GM10266 (cell line): ENCODE results near the gene CTTNBP2NL.
A peak's percentile ranks its signal among the peaks of the same experiment; 100 is the strongest.

Experiments used
- DNase-seq: peaks from one replicate; pipeline ENCODE4 v3.0.0; 2012; ENCODE audit errors: extremely low spot score
- CTCF ChIP-seq: IDR thresholded peaks from 2 replicates; pipeline ENCODE4 v1.5.1; 2012; ENCODE audit warnings: mild to moderate bottlenecking, low read depth; ENCODE audit not compliant: control insufficient read depth, insufficient read depth; ENCODE audit errors: missing control alignments

Gene CTTNBP2NL

GRCh38 chr1:112395821-112396652 lies at the start of gene CTTNBP2NL:
TSS of gene CTTNBP2NL (plus strand) at chr1:112396214. CDS start at chr1:112416166, 19,952 bp downstream.
- no peak for TF ChIP-seq CTCF
- peak; percentile 86 for DNase-seq

- TF ChIP-seq CTCF = no peak
- no peak for DNase-seq
Observed at GRCh38 chr1:112346801-112347350, 49.1 kb upstream of the CTTNBP2NL start.

GRCh38 chr1:112356765-112357164 lies 39.2 kb upstream of the CTTNBP2NL start:
- no peak for TF ChIP-seq CTCF
- no peak for DNase-seq

GRCh38 chr1:112357467-112357866 lies 38.5 kb upstream of the CTTNBP2NL start:
- TF ChIP-seq CTCF = no peak
- no peak for DNase-seq

- no peak for TF ChIP-seq CTCF
- no peak for DNase-seq
Observed at GRCh38 chr1:112358061-112358770, 37.8 kb upstream of the CTTNBP2NL start.

GRCh38 chr1:112358798-112359408 lies 37.1 kb upstream of the CTTNBP2NL start:
- DNase-seq = peak; percentile 41
- peak; percentile 72 for TF ChIP-seq CTCF
